NB4 (cell line): Measurements from ENCODE around the gene SYTL3.

Experiments used
- MYC ChIP-seq: IDR thresholded peaks from 2 replicates; pipeline ENCODE4 v1.6.1; 2011; ENCODE audit warnings: low read depth, low read length
- POLR2A ChIP-seq: IDR thresholded peaks from 2 replicates; pipeline ENCODE4 v1.6.1; 2011; ENCODE audit warnings: mild to moderate bottlenecking; ENCODE audit not compliant: insufficient read length; ENCODE audit errors: extremely low read depth
- TF ChIP-seq, protein P1 (sequence below): IDR thresholded peaks from one replicate; pipeline ENCODE4 v1.5.1; 2012; ENCODE audit warnings: low read depth, low read length

DNA sequence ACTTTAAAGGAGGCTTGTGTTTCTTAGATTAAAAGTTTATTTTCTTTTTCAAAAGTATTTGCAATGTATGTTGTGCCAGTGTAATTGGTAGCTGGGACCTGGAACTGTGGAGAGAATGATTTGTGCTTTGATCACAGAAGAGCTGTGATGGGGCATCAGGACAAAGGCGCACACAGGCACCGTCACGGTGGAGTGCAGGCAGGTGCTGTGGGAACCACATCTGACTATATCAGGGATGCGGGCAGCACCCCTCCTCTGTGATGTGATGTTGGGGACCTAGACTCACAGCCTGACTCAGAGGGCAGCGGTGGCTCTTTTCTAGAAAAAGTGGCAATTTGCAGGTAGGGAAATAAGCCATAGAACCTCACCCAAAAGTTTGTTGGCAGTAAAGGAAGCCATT is 34.5 kb downstream of the SYTL3 start:
- TF ChIP-seq, protein P1, sequence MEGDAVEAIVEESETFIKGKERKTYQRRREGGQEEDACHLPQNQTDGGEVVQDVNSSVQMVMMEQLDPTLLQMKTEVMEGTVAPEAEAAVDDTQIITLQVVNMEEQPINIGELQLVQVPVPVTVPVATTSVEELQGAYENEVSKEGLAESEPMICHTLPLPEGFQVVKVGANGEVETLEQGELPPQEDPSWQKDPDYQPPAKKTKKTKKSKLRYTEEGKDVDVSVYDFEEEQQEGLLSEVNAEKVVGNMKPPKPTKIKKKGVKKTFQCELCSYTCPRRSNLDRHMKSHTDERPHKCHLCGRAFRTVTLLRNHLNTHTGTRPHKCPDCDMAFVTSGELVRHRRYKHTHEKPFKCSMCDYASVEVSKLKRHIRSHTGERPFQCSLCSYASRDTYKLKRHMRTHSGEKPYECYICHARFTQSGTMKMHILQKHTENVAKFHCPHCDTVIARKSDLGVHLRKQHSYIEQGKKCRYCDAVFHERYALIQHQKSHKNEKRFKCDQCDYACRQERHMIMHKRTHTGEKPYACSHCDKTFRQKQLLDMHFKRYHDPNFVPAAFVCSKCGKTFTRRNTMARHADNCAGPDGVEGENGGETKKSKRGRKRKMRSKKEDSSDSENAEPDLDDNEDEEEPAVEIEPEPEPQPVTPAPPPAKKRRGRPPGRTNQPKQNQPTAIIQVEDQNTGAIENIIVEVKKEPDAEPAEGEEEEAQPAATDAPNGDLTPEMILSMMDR = no peak
- no peak for TF ChIP-seq POLR2A
- TF ChIP-seq MYC = no peak
